Right ventricle myocardium inferior (tissue), 1 donor: ENCODE results near the gene TUNAR. TPM values are rescaled to one million over a fixed set of nuclear protein-coding genes. Genes with fewer than 3 reads are reported as not detected.
"Not testable (repeated sequence)": the region's sequence is repeated elsewhere in the genome, so short reads cannot be mapped to it uniquely, and the experiment has no call there.

Experiments used
- ATAC-seq: fragments of 200-7000 bp; cut with Tn5 transposase; one replicate; pipeline ENCODE4 v1.9.1; 2020; ENCODE audit warnings: mild to moderate bottlenecking, moderate library complexity
- DNase-seq: peaks from one replicate; pipeline ENCODE4 v3.0.0; 2021; ENCODE audit errors: missing footprints
- intact Hi-C: fragments of 100-400 bp; cut with DNase I; formaldehyde crosslinking; loops from one replicate; pipeline ENCODE4 v1.11.0; 2022
- total RNA-seq: library from RNA; stranded (reverse); fragmentation: NEBNext Ultra II Directional; extraction: Animal tissue kit (Norgen Biotek cat#: 25700); gene quantifications from one replicate; pipeline ENCODE4 v1.2.1, GENCODE V29; 2021
- donor health status: DM: no; HTN: yes; CAD: no; lungs with severe emphysema.

TUNAR gene
- total RNA-seq, 1 donor from 2014 or later, result not detected

GRCh38 chr14:95953111-95953724 lies 76.6 kb downstream of the TUNAR start:
- DNase-seq, result no peak
- intact Hi-C loops, result no loop called here
- ATAC-seq, result no peak

GRCh38 chr14:95956601-95957460 lies 80.2 kb downstream of the TUNAR start:
- ATAC-seq (no peak), DNase-seq (no peak)
- intact Hi-C loops, result no loop called here

DNA sequence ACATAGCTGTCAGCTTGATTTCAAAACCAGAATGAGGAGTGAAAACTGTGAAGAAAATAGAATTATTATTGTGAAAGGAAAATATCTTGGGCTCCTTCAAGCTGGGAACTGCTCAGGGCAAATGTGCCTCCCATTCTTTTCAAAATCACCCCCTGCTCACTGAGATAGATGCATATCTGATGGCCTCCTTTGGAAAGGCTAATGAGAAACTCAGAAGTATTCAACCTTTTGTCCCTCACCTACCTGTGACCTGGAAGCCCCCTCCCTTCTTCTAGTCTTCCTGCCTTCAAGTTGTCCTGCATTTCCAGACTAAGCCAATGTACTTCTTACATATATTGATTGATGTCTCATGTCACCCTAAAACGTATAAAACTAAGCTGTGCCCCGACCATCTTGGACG lies 81.5 kb downstream of the TUNAR start:
- DNase-seq (no peak), ATAC-seq (no peak)
- intact Hi-C loops, result no loop called here

DNA sequence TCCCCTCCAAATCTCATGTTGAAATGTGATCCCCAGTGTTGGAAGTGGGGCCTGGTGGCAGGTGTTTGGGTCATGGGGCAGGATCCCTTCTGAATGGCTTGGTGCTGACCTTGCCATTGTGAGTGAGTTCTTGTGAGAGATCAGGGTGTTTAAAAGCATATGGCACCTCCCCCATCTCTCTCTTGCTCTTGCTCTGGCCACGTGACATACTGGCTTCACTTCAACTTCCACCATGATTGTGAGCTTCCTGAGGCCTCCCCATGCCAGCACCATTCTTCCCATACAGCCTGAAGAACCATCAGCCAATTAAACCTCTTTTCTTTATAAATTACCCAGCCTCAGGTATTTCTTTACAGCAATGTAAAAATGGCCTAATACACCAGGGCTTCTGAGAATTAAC lies 82.7 kb downstream of the TUNAR start:
- DNase-seq (no peak), ATAC-seq (no peak)
- intact Hi-C loops, result no loop called here

- intact Hi-C loops, result no loop called here
- DNase-seq (no peak), ATAC-seq (no peak)
Observed at GRCh38 chr14:95961481-95961880, 84.8 kb downstream of the TUNAR start.

GRCh38 chr14:95964901-95965300 lies 88.3 kb downstream of the TUNAR start:
- ATAC-seq, result no peak
- no peak for DNase-seq
- intact Hi-C loops, result no loop called here

GRCh38 chr14:95968048-95968447 lies 91.4 kb downstream of the TUNAR start:
- DNase-seq, intact Hi-C loops, ATAC-seq: not testable (repeated sequence)

Other genes with a start within 250 kb of the TUNAR start
- gene TCL1B, start 190.4 kb upstream of the TUNAR start, total RNA-seq, result not detected
- gene TCL1A, start 162.7 kb upstream of the TUNAR start, total RNA-seq, result not detected
- 1.5 TPM for gene C14orf132, start 162.5 kb downstream of the TUNAR start, total RNA-seq